Ishikawa (cell line): ENCODE measurements around the gene MYO5B.

Source experiments
- EP300 ChIP-seq: IDR thresholded peaks from 2 replicates; pipeline ENCODE4 v1.6.1; 2012; ENCODE audit warnings: borderline replicate concordance
- TEAD4 ChIP-seq: IDR thresholded peaks from 2 replicates; pipeline ENCODE4 v1.6.1; 2012
- ZBTB7A ChIP-seq: IDR thresholded peaks from 2 replicates; pipeline ENCODE4 v1.6.1; 2012; ENCODE audit warnings: low read depth
- TF ChIP-seq, protein P1 (sequence below): IDR thresholded peaks from 2 replicates; pipeline ENCODE4 v1.6.1; 2012; ENCODE audit warnings: low read depth, mild to moderate bottlenecking
- TF ChIP-seq, protein P2 (sequence below): IDR thresholded peaks from 2 replicates; pipeline ENCODE4 v1.6.1; 2012

DNA sequence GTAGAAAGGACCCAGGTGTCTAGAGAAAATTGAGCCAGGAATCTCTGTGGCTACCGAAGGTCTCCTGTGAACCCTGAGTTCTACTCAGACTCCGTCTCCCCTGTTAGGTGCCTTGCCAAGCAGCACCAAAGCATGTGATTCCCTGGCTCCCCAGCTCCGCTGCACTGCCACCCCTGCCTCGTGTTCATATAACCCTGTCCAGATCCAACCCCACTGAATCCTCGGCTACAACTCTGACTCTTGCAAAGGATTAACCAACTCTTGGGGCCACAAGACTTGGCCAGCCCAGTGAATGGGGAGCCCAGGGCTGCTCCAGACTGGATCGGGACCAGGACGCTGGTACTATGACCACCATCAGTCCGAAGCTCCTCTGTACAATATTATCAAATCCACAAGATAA lies 344.3 kb downstream of the MYO5B start:
- TF ChIP-seq, protein P1, sequence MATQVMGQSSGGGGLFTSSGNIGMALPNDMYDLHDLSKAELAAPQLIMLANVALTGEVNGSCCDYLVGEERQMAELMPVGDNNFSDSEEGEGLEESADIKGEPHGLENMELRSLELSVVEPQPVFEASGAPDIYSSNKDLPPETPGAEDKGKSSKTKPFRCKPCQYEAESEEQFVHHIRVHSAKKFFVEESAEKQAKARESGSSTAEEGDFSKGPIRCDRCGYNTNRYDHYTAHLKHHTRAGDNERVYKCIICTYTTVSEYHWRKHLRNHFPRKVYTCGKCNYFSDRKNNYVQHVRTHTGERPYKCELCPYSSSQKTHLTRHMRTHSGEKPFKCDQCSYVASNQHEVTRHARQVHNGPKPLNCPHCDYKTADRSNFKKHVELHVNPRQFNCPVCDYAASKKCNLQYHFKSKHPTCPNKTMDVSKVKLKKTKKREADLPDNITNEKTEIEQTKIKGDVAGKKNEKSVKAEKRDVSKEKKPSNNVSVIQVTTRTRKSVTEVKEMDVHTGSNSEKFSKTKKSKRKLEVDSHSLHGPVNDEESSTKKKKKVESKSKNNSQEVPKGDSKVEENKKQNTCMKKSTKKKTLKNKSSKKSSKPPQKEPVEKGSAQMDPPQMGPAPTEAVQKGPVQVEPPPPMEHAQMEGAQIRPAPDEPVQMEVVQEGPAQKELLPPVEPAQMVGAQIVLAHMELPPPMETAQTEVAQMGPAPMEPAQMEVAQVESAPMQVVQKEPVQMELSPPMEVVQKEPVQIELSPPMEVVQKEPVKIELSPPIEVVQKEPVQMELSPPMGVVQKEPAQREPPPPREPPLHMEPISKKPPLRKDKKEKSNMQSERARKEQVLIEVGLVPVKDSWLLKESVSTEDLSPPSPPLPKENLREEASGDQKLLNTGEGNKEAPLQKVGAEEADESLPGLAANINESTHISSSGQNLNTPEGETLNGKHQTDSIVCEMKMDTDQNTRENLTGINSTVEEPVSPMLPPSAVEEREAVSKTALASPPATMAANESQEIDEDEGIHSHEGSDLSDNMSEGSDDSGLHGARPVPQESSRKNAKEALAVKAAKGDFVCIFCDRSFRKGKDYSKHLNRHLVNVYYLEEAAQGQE, result no peak
- TF ChIP-seq EP300, result no peak
- TF ChIP-seq TEAD4, result no peak
- TF ChIP-seq, protein P2, sequence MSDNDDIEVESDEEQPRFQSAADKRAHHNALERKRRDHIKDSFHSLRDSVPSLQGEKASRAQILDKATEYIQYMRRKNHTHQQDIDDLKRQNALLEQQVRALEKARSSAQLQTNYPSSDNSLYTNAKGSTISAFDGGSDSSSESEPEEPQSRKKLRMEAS, result no peak
- TF ChIP-seq ZBTB7A, result no peak
